Kidney epithelial cell (primary cell): ENCODE results near the gene KLF9. TPM values are rescaled to one million over a fixed set of nuclear protein-coding genes. Genes with fewer than 3 reads are reported as not detected.

Experiments
- DNase-seq: peaks from one replicate; pipeline ENCODE4 v3.0.0-alpha.2; 2010; ENCODE audit warnings: low read depth
- H3K27me3 ChIP-seq: 2 replicates; pipeline ENCODE4 v1.6.0; 2011; ENCODE audit warnings: low read length; ENCODE audit not compliant: control insufficient read depth, insufficient read depth
- H3K36me3 ChIP-seq: 2 replicates; pipeline ENCODE4 v1.5.1; 2011; ENCODE audit warnings: low read length; ENCODE audit not compliant: control insufficient read depth, insufficient read depth
- H3K4me3 ChIP-seq: 2 replicates; pipeline ENCODE4 v1.5.1; 2011; ENCODE audit warnings: low read depth, mild to moderate bottlenecking, control low read depth, low read length
- total RNA-seq: library from RNA; depleted of rRNA; stranded (reverse); fragments of >200 nt; gene quantifications from 2 replicates; pipeline ENCODE4 v1.2.3, GENCODE V29; 2015
- TF ChIP-seq, protein P1 (sequence below): IDR thresholded peaks from 2 replicates; pipeline ENCODE4 v1.5.1; 2011; ENCODE audit warnings: mild to moderate bottlenecking, moderate library complexity, low read length, control low read depth, inconsistent platforms; ENCODE audit not compliant: insufficient read depth, poor library complexity, severe bottlenecking

KLF9 gene
- total RNA-seq, 1 donor from 2014 or later = 9.7 TPM

DNA sequence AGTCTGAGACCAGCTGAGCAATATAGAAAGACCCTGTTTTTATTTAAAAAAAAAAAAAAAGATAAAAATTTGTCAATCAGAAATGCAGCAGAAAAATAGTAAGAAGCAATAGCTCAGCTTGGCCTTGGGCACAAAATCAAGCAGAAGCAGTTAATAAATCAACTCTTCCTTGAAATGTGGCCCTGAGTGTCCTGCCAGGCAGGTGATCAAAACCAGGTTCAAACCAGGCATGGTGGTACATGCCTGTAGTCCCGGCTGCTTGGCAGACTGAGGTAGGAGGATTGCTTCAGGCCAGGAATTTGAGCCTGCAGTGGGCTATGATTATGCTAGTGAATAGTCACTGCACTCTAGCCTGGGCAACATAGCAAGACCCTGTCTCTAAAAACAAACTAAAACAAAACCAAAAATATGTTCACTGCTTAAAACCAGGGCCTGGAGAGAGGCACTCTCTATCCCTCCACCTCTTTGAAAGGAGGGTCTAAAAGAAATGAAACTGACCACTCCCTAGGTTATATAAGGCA lies 27.9 kb upstream of the KLF9 start:
- no peak for DNase-seq
- TF ChIP-seq, protein P1, sequence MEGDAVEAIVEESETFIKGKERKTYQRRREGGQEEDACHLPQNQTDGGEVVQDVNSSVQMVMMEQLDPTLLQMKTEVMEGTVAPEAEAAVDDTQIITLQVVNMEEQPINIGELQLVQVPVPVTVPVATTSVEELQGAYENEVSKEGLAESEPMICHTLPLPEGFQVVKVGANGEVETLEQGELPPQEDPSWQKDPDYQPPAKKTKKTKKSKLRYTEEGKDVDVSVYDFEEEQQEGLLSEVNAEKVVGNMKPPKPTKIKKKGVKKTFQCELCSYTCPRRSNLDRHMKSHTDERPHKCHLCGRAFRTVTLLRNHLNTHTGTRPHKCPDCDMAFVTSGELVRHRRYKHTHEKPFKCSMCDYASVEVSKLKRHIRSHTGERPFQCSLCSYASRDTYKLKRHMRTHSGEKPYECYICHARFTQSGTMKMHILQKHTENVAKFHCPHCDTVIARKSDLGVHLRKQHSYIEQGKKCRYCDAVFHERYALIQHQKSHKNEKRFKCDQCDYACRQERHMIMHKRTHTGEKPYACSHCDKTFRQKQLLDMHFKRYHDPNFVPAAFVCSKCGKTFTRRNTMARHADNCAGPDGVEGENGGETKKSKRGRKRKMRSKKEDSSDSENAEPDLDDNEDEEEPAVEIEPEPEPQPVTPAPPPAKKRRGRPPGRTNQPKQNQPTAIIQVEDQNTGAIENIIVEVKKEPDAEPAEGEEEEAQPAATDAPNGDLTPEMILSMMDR = no peak
- Histone ChIP-seq H3K4me3 (no peak overlapping the region), H3K36me3 (no peaks in the 10 kb centered on the region), H3K27me3 (no peaks in the 10 kb centered on the region)

GRCh38 chr9:70441622-70442021 lies 27.2 kb upstream of the KLF9 start:
- Histone ChIP-seq H3K36me3 (no peaks in the 10 kb centered on the region), H3K4me3 (no peak overlapping the region), H3K27me3 (no peaks in the 10 kb centered on the region)
- TF ChIP-seq, protein P1 = no peak
- DNase-seq = no peak

GRCh38 chr9:70439991-70440706 lies 25.7 kb upstream of the KLF9 start:
- no peak for DNase-seq
- no peaks in the 10 kb centered on the region for H3K27me3 ChIP-seq
- no peaks in the 10 kb centered on the region for H3K36me3 ChIP-seq
- H3K4me3 ChIP-seq = no peak overlapping the region
- TF ChIP-seq, protein P1 = no peak

DNA sequence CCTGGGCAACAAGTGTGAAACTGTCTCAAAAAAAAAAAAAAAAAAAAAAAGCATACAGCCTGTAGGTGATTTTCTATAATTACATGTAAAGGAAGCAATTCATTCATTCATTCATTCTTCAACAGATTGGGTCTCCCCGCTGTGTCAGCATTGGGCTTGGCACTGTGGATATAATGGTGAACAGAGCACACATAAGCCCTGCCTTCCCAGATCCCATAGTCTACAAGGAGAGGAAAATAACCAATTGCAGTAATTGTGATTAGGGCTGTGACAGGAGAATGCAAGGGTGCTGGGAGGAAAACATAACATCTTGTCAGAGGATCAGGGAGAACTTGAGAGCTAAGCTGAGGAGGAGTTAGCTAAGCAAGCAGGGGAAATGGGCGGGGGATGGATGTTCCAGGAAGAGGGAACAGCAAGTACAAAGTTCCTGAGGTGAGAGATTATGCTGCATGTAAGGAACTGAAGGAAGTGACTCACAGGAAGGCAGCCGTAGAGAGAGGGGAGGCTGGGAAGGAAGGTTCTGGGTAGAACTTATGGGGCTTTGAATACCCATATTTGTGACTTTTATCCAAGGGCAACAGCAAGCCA lies 24.0 kb upstream of the KLF9 start:
- Histone ChIP-seq H3K36me3 (no peaks in the 10 kb centered on the region), H3K4me3 (no peak overlapping the region), H3K27me3 (no peaks in the 10 kb centered on the region)
- TF ChIP-seq, protein P1 = no peak
- peak; percentile 53 for DNase-seq

DNA sequence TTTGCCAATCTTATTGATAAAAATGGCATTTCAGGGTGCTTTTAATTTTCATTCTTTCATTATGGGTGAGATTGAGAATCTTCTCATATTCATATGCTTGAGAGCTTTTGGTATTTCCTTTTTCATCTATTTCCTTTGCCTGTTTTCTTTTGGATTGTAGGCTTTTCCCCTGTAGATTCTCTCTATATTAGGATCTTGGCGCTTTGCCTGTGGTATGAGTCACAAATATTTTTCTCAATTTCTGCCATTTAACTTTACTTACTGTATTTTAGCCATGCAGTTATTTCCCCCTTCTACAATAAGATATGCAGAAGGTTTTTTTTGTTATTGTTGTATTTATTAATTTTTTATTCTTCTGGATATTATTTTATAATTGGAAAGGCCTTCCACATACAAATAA lies 21.5 kb upstream of the KLF9 start:
- TF ChIP-seq, protein P1 = no peak
- H3K36me3 ChIP-seq = no peaks in the 10 kb centered on the region
- no peak for DNase-seq

DNA sequence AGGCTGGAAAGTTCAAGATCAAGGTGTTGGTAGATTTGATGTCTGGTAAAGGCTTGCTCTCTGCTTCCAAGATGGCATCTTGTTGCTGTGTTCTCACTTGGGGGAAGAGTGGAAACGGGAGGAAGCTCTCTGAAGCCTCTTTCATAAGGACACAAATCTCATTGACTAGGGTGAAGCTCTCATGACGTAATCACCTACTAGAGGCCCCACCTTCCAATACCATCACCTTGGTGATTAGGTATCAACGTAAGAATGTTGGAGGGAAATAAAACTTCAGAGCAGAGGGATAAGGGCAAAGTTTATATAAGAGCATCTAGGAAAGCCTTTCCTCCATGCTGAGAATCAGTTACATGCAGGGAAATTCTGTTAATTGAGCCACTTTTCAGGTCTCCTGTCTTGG lies 15.4 kb upstream of the KLF9 start:
- no peak overlapping the region for H3K4me3 ChIP-seq
- TF ChIP-seq, protein P1 = no peak
- H3K27me3 ChIP-seq = no peaks in the 10 kb centered on the region
- DNase-seq = no peak
- H3K36me3 ChIP-seq = no peaks in the 10 kb centered on the region

More for the DNA sequence above, 21.5 kb upstream of the KLF9 start:
- H3K27me3 ChIP-seq = no peaks in the 10 kb centered on the region
- H3K4me3 ChIP-seq = no peak overlapping the region
